Astrocyte of the hippocampus (primary cell): ENCODE results near the gene PAX3.

Experiments used
- DNase-seq: peaks from one replicate; pipeline ENCODE4 v3.0.0; 2011; ENCODE audit warnings: low read depth, low spot score

The PAX3 gene

DNA sequence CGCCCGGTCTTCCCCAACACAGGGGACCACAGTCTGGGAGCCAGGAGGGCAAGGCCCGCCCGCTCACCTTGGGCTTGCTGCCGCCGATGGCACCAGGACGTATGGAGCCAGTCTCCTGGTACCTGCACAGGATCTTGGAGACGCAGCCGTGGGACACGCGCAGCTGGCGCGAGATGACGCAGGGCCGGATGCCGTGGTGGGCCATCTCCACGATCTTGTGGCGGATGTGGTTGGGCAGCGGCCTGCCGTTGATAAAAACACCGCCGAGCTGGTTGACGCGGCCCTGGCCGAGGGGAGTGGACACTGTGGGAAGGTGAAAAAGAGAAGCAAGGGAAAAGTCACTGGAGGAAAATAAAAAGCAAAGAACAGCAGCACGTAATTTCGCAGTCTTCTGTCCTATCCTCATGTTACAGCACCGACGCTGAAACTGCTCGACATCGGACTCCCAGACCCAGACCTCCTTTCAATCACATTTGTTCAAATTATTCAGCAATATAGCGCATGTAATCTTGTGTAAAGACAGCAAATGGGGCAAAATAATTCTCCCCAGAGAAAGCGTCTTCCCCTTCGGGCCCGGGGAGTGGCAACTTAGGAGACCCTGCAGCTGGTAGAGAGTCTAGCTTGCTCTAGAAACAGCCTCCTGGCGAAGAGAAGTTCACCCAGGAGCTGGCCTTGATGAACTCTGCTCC is 1.7 kb downstream of the PAX3 start:
- DNase-seq = no peak

DNA sequence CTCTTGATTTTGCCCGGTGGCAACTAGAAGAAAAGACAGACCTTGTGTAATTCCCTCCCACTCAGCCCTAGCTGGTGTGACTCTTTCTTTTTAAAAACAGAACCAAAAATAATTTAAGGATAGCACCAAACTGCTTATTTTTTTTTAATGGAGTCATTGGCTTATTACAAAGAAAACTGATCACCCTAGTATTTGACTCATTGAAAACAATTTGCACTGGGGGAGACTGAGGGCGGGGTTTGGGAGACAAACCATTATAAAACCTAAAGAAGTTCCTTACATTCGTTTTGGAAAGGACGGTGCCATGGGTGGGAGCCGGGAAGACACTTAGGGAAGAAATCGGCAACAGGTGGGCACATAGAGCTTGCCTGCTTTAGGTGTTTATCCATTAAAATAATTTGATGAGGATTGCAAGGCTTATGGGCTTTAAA is 2.5 kb downstream of the PAX3 start:
- no peak for DNase-seq

DNA sequence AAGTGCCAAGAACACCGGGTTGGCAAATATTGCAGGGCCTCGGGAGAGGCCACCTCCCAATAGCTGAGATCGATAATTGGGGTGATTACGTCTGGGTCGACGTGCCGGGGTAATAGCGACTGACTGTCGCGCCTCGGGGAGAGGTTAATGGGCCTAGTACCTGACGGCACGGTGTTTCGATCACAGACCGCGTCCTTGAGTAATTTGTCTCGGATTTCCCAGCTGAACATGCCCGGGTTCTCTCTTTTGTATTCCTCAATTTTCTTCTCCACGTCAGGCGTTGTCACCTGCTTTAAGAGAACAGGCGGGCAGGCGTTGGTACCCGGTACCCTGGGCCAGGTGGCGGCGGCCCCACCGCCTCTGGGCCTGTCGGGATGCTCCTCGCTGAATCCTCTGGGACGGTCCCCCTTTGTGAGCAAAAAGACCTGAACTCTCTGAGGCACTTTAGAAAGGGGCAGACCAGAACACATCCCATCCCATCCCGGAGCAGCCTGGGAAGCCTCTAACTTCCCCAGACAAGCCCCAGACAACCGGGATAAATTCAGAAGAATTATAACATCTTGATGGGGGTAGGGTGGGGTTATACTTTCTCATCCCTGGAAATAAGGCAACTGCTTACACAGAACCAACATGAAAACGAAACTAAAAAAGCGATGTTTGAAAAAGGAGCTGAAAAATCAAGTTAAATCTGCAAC is 3.3 kb downstream of the PAX3 start:
- no peak for DNase-seq

DNA sequence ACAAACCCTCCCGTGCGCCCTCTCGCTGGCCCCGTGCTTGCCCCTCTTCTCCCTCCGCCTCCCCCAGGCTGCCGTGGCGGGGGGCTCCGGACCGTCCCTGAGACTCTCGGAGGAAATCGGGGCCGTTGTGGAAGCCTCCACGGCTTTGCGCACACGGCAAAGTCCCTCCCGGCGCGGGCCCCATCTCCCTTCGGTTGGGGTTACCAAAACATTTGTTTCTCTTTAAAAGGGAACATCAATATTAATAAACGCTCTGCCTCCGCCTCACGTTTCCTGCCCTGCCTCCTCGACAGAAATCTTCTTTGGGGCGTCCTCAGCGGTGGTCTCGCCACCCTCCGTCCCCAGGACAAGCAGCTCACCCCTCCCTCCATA is 3.8 kb downstream of the PAX3 start:
- no peak for DNase-seq

DNA sequence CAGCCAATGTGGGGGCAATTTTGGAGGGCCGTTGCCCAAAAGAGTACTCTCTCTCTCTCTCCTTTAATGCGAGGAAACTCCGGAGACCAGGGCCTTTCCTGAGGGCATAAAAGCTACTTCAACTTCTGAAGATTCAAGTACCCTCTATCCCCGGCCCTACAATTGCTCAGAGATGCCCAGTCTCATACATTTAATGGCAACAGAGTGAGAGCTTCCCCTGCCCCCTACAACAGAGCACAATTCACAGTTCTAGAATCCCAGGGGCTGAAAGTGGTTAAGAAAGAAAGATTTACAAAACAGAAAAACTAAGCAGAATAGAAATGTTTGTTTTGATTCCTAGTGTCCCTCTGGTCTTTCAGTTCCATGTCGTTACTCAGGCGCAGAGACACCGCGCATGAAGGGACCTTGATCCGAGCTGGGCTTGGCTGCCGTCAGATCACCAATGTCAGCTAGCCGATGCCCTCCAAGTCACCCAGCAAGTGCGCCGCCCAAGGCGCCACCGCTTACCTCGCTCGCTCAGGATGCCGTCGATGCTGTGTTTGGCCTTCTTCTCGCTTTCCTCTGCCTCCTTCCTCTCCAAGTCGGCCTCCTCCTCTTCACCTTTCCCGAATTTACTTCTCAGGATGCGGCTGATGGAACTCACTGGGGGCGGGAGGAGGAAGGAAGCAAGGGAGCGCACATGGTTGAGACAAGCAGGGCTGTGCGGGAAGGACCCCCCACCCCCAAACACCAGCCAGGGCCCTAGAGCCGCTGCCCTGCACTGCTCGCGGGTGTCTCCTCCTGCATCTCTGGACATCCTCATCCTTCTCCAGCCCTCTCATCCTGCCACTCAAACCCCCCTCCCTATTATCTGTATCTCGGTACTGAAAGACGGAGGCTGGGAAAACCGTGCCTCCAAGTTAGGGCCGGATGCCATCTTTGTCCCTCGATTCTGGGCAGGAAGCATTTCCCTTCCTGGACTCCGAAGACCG is 4.9 kb downstream of the PAX3 start:
- DNase-seq = no peak

DNA sequence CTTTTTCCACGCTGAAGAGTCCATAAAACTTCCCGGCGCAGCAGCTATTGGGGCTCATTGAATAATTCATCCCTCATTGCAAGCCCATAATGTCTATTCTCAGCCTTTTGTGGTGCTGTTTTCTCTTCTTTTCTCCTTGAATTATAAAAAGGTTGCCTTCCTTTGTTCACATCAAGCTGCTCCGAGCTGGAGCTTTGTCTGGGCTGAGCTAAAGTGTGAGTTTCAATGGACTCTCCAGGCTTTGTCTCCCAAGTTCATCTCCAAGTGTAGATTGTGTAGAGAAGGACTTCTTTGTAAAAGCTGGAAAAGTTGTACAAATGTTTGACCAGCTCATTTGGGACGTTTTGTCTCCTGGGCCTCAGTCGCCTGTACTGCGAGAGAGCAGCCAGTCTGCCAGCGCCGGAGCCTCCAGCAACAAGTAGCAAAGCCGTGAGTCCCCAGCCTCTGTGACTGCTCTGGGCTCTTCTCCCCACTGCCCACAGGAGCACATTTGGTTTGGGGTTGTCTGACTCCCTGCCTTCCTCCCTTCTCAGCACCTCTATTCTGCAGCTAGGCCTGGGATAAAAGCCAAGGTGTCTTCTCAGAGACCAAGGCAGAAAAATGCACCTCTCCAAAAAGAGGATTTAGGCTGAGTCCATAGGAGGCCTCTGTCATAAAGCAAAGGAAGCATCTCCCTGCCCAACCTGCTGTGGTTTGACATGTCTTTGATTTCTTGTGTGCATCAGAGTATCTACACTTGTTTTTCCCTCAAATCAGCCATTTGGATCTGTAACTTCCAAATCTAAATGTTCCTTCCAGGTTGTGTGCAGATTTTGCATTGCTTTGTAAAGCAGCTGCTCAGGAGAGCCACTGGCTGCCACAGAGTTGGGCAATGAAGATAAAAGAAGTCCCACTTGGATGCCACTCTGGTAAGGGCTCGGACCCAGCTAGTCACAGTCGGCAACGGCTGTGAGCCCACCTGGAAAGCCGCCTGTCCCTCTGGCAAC is 6.4 kb downstream of the PAX3 start:
- no peak for DNase-seq

DNA sequence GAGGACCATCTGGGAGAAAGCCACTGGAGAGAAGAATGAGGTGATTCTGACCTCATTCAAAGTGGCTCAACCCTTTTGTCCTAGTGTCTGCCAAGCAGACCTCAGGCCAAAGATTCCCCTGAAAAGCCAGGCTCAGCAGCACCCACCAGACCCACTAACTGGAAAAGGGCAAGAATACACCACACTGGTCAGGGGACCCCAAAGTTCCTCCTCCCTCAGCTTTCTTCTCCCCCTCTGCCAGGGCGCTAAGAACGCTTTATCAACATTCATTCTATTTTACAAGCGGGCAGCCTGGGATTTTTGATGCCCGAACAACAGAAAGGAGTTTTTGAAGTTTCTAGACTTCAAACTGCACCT is 7.3 kb downstream of the PAX3 start:
- no peak for DNase-seq

DNA sequence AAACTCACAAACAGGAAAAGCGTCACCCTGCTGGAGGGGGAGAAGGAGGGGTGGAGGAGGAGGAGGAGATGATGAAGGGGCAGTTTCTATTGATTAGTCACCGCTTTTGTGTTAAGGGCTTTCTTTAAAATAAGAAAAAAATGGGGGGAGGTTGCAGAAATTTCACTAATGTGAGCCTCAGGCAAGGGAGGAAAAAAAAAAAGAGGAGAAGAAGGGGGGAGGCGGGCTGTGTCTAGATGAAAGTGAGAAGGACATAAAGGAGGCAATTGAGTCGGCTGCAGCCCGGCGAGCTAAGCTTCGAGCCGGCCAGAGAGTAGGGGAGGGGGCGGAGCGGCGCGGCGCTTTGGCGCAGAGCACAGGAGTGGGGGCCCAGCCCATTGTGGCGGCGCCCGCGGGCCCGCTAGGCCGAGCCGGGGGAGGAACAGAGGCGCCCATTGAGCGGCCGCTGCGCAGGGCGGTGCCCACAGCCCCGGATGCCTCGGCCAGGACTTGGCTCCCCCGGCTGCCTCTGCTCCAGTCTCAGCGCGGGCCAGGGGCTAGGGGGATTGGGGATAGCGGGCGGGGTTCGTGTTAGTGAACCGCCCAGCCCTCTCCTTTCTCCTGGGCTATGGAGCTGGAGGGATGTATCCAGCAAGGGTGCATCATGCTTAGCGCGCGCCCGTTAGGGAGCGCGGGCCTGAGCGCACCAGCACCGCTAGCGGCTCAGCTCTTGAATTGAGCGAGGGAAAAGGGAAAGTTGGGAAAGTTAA is 7.9 kb downstream of the PAX3 start:
- peak; percentile 55 for DNase-seq

DNA sequence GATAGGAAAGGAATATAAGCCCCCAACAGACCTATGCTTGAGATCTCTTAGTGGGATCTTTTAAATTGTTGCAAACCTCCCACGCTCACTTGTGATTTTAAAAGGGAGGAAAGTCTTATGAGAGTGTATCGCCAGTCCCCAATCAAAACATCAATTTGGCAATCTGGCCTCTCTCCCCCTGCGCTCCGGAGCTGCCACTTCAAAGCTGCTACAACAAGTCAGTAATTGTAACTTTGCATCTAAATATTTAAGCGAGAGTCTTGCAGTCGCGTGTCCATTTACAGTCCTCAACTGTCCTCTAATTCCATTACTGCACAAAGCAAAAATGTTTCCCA is 8.4 kb downstream of the PAX3 start:
- DNase-seq = no peak

DNA sequence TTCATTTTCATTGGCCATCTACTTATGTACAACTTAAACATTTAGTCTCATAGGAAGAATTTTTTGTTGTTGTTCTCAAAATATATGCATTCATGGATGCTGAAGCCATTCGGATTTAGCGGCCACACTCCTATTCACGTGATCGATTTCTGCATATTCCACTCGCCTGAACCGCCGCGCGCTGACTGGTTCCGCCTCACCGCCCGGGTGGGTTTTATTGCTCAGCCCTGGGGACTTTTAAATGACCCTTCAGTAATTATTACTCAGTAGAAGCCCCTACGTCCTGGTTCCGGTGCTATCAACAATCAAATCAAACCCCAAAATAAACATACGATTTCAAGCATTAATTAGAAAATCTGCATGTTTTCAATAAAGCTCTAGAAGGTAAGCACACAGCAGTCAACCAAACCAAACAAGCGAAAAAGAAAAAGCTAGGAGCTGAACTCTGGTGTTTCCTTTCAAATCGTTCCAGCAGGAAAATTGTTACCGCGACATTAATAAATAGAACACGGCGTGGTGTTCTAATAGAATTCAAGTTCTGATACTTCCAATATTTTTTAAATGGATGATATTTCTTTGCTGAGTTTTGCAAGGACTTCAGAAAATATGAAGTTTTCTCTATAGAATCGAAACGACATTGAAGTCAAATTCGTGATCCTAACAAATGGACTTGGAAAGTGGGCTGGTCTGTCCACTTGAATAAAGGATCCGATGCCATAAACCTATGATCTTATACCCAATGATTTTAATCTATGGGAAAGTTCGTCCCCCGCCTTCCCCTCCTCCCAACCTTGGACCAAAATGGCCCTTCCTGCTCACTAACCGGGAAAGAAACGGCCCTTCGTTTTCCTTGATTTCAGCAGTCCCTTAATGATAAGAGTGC is 9.3 kb downstream of the PAX3 start:
- no peak for DNase-seq

DNA sequence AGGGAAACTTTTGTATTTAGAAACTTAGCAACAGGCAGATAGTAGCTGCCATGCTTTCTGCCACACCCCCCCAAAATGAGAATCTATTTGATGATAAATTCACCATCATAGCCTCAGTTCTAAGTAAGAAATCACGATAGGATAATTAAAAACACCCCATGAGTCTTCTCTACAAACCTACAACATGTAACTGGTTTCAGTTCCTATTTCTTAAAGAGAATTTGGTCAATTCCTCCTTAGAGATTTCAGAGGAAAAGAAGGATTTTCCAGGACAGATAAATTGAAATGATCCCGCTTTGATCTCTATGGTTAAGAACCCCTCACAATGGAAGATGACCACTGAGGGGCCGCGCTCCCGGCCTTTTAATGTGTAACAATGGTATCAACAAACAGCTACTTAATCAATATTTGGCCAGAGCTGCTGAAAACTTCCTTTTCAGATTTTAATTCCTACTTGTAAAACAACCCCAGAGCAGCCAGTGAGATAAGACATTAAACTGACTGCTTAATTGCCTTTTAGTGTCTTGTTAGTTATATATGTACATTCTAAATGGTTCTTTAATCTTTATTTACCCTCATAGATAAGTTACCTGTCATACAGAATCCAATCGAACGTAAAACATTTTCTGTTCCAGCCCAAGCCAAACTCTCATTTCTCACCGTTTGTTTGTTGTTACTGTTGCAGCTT is 10.1 kb downstream of the PAX3 start:
- no peak for DNase-seq

DNA sequence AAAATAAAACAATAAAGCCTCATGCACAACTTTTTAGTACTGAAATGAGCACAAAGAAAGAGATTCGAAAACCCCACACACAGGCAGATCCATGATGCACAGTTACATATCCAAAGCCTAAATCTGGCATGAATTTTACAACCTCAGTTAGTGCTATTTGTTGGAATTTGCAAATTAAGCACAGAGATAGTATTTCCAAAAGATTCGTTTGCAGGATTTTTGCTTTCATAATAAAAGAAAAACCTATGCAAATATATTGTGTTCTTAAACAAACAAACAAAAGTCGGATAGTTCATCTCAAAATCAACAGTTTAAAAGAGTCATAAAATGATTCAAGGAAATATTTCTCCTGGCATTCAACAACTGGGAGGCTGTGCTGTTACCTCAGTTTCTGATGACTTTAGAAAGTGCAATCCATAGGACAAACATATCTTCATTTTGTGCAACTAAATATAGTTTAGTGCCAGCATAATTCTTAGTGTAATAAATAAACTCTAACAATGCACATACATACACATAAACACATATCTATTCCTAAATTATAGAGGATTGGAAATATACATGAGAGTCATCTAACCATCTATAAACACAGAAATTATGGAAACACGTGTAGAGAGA is 10.8 kb downstream of the PAX3 start:
- no peak for DNase-seq

DNA sequence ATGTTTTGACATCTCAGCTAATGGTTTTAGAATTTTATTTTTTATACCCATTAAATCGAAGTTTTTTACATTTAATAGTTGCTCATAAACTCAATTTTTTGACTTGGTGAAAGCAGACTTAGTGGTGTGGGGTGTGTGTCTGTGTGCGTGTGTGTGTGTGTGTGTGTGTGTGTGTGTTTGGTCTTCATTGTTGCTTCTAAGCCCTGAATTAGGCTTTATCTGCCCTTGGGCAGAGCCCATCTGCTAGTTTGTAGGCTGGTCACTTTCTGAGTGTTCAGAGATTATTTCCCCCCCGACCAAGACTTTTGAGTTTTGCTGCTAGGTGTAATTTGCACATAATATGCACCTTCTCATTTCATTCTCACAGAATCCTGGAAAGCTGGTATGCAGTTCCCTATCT is 14.3 kb downstream of the PAX3 start:
- DNase-seq = no peak

DNA sequence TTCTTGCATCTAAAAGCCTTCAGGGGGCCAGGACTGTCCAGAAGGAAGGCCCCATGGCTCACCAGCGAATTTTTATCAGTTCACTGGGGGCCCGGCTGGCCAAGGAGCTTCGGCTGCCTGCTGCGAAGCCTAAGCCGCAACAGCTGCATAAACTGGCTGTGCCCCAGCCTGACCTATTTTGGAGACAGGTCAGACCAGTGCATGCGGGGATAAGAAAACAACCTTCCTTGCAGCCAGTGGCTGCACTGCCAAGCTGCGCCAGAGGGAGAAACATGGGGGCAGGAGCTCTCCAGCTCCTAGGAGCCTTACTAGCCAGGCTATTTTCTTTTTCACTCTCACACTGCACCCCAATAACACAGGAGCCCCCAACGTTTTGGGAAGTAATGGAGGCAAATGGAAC is 15.2 kb downstream of the PAX3 start:
- no peak for DNase-seq

DNA sequence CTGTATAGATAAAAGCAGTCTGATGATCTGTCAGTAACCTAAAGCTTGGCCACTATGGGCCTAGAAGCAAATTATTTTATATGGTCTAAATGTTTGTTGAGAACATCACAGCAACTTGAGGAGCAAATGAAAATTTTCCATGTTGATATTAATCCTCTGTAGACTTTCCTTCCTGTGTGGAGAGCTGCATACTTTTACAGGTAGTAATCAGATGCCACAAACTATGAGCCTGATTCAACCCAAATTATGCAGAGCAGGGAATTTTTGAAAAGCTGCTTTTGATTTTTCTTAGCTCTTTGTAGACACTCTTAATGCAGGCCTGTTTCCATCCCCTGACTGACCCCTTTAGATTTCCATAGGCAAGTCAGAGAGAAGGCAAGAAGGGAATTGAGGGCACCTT is 17.3 kb downstream of the PAX3 start:
- no peak for DNase-seq

DNA sequence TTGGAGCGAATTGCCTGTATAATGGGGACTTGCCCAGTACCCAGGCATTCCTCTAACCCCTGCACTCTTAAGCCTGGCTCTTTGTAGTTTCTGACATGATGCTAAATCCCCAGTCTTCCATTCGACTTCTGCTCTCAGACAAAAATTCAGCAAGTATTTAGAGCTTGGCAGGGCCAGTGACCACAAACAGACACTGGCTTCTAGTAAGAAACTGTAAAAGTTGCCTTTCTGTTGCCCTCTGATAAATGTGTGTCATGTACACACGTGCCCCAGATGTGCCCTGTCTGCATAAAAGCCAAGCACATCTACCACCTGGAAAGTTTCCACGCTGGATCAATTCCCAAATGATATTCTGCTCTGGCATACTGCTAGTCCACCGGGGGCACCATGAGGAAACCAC is 18.0 kb downstream of the PAX3 start:
- DNase-seq = no peak

DNA sequence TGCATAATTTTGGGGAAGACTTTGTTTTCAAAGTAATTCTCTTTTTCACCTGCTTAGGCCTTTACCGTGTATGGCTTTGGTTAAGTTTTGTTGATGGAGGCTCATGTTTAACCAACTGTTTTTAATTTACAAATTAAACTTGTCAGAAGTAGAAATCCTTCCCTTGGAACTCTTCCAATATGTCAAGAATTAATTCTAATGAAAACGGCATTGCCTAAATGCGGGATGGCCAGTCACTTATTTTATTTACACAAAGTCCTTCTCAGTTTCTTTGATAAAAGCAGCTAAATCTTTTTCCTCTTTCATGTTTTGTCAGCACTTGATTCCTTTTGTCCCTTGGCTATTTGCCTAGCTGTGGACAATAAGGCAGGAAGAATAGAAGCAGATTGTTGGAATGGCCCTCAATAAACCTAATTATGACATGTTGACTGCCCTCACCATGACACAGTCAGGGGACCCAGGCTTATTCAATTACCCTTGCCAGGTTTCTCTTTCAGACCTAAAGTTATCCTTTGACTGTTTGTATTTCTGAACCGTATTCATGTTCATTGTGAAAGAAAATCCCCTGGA is 26.3 kb downstream of the PAX3 start:
- DNase-seq = no peak

DNA sequence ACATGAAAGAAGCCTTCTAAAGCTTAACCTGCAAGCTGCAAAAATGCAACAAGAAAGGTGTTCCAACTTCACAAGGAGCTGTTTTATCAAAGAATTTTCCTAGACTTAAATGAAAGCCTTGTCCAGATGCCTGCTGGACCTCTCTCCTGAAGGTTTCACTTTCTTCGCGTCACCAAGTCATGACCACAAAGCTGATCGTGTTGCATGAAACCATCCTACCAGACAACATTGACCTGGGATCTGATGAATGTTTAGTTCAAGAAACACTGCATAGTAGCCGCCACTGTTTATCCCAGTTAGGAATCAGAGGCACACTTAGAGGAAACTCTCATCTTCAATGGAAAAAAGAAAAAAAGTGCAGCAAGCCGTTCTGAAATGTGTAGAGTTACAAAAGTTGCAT is 26.9 kb downstream of the PAX3 start:
- no peak for DNase-seq
